H9 (cell line): ENCODE data around the gene FBXO10. TPM values are rescaled to one million over a fixed set of nuclear protein-coding genes. Genes with fewer than 3 reads are reported as not detected.
A peak's percentile ranks its signal among the peaks of the same experiment; 100 is the strongest.

Experiments
- DNase-seq: peaks from one replicate; pipeline ENCODE4 v3.0.0-alpha.2; 2017
- H2AFZ ChIP-seq: one replicate; pipeline ENCODE4 v1.6.1; 2013; ENCODE audit warnings: mild to moderate bottlenecking, low read length, control low read depth, moderate library complexity
- H2AK5ac ChIP-seq: 2 replicates; pipeline ENCODE4 v1.6.1; 2013; ENCODE audit warnings: low read length, control low read depth, mixed read lengths; ENCODE audit not compliant: insufficient read length
- H2BK120ac ChIP-seq: one replicate; pipeline ENCODE4 v1.6.1; 2013; ENCODE audit warnings: low read depth, mild to moderate bottlenecking, low read length, control low read depth, inconsistent platforms; ENCODE audit not compliant: poor library complexity, severe bottlenecking
- H2BK12ac ChIP-seq: 2 replicates; pipeline ENCODE4 v1.6.1; 2013; ENCODE audit warnings: low read length, control low read depth, mixed read lengths, low read depth; ENCODE audit not compliant: insufficient read length
- H2BK15ac ChIP-seq: 2 replicates; pipeline ENCODE4 v1.6.1; 2013; ENCODE audit warnings: low read depth, low read length, control low read depth
- H2BK20ac ChIP-seq: one replicate; pipeline ENCODE4 v1.6.1; 2013; ENCODE audit warnings: low read depth, mild to moderate bottlenecking, low read length, control low read depth, inconsistent platforms; ENCODE audit not compliant: poor library complexity, severe bottlenecking
- H2BK5ac ChIP-seq: 2 replicates; pipeline ENCODE4 v1.6.1; 2013; ENCODE audit warnings: low read length, control low read depth, mixed read lengths; ENCODE audit not compliant: insufficient read length
- H3K14ac ChIP-seq: 2 replicates; pipeline ENCODE4 v1.6.1; 2013; ENCODE audit warnings: low read length, control low read depth; ENCODE audit not compliant: insufficient read depth
- H3K18ac ChIP-seq: 2 replicates; pipeline ENCODE4 v1.6.1; 2013; ENCODE audit warnings: low read depth, mild to moderate bottlenecking, mixed read lengths, low read length, control low read depth; ENCODE audit not compliant: insufficient read length
- H3K23ac ChIP-seq: 2 replicates; pipeline ENCODE4 v1.6.1; 2013; ENCODE audit warnings: low read length, control low read depth, mixed read lengths, low read depth; ENCODE audit not compliant: insufficient read length
- H3K23me2 ChIP-seq: 2 replicates; pipeline ENCODE4 v1.6.1; 2013; ENCODE audit warnings: low read depth, mild to moderate bottlenecking, mixed read lengths, low read length, control low read depth; ENCODE audit not compliant: insufficient read length, poor library complexity, severe bottlenecking
- H3K27ac ChIP-seq: 2 replicates; pipeline ENCODE4 v1.5.1; 2013; ENCODE audit warnings: low read length, control low read depth, mixed read lengths, low read depth; ENCODE audit not compliant: insufficient read length
- H3K27me3 ChIP-seq: 2 replicates; pipeline ENCODE4 v1.6.1; 2013; ENCODE audit warnings: low read length, control low read depth, inconsistent platforms; ENCODE audit not compliant: insufficient read depth
- H3K4ac ChIP-seq: 2 replicates; pipeline ENCODE4 v1.6.1; 2013; ENCODE audit warnings: low read depth, mild to moderate bottlenecking, control low read depth, inconsistent platforms, low read length, moderate library complexity
- H3K4me1 ChIP-seq: 2 replicates; pipeline ENCODE4 v1.6.1; 2013; ENCODE audit warnings: low read length, control low read depth, inconsistent platforms; ENCODE audit not compliant: insufficient read depth
- H3K4me2 ChIP-seq: 2 replicates; pipeline ENCODE4 v1.6.1; 2013; ENCODE audit warnings: low read length, control low read depth, mixed read lengths; ENCODE audit not compliant: insufficient read length, insufficient read depth
- H3K56ac ChIP-seq: 2 replicates; pipeline ENCODE4 v1.6.1; 2013; ENCODE audit warnings: low read depth, mild to moderate bottlenecking, mixed read lengths, low read length, control low read depth; ENCODE audit not compliant: insufficient read length
- H3K79me1 ChIP-seq: 2 replicates; pipeline ENCODE4 v1.6.1; 2013; ENCODE audit warnings: low read depth, mild to moderate bottlenecking, moderate library complexity, low read length, control low read depth, inconsistent platforms; ENCODE audit not compliant: insufficient read depth, poor library complexity, severe bottlenecking
- H3K79me2 ChIP-seq: 2 replicates; pipeline ENCODE4 v1.6.1; 2013; ENCODE audit warnings: low read length, control low read depth, inconsistent platforms; ENCODE audit not compliant: insufficient read depth
- H3K9ac ChIP-seq: 2 replicates; pipeline ENCODE4 v1.6.1; 2013; ENCODE audit warnings: low read length, control low read depth, mixed read lengths; ENCODE audit not compliant: insufficient read length; ENCODE audit errors: extremely low read depth
- H3K9me3 ChIP-seq: one replicate; pipeline ENCODE4 v1.6.1; 2013; ENCODE audit warnings: low read depth, low read length, inconsistent platforms; ENCODE audit not compliant: control insufficient read depth
- H3T11ph ChIP-seq: one replicate; pipeline ENCODE4 v1.6.1; 2013; ENCODE audit warnings: mild to moderate bottlenecking, low read length, control low read depth, inconsistent platforms
- H4K20me1 ChIP-seq: one replicate; pipeline ENCODE4 v1.6.1; 2013; ENCODE audit not compliant: control insufficient read depth, insufficient read length, insufficient read depth
- H4K5ac ChIP-seq: 2 replicates; pipeline ENCODE4 v1.6.1; 2013; ENCODE audit warnings: low read depth, mild to moderate bottlenecking, mixed read lengths, low read length, control low read depth; ENCODE audit not compliant: insufficient read length
- H4K8ac ChIP-seq: replicated peaks from 2 replicates; pipeline ENCODE4 v1.6.1; 2013; ENCODE audit warnings: low read length, control low read depth, mixed read lengths, low read depth; ENCODE audit not compliant: insufficient read length
- H4K91ac ChIP-seq: 2 replicates; pipeline ENCODE4 v1.6.1; 2013; ENCODE audit warnings: low read depth, mild to moderate bottlenecking, moderate library complexity, mixed read lengths, low read length, control low read depth; ENCODE audit not compliant: insufficient read length
- H3K27ac Mint-ChIP-seq, 3 experiments: 2 replicates in 2 of 3; 3 replicates in 1 of 3; pipeline ENCODE4 v1.8.0; 2020 to 2021; ENCODE audit warnings: mixed read lengths in 3 of 3, mild to moderate bottlenecking in 1 of 3, moderate library complexity in 1 of 3
- H3K27me3 Mint-ChIP-seq: 2 replicates; pipeline ENCODE4 v1.8.0; 2021; ENCODE audit warnings: low read depth, mild to moderate bottlenecking, moderate library complexity, mixed read lengths
- H3K36me3 Mint-ChIP-seq, 3 experiments: 2 replicates in 2 of 3; 3 replicates in 1 of 3; pipeline ENCODE4 v1.8.0; 2020 to 2021; ENCODE audit warnings: low read depth in 3 of 3, mixed read lengths in 3 of 3; ENCODE audit not compliant: insufficient read depth in 1 of 3
- H3K4me1 Mint-ChIP-seq, 2 experiments: 2 replicates each; pipeline ENCODE4 v1.8.0; 2020; ENCODE audit warnings: mixed read lengths in 2 of 2
- H3K4me3 Mint-ChIP-seq, 2 experiments: 2 replicates in 1 of 2; 3 replicates in 1 of 2; pipeline ENCODE4 v1.8.0; 2020 to 2021; ENCODE audit warnings: mild to moderate bottlenecking in 2 of 2, mixed read lengths in 2 of 2, moderate library complexity in 1 of 2
- H3K9me3 Mint-ChIP-seq, 2 experiments: 2 replicates in 1 of 2; 3 replicates in 1 of 2; pipeline ENCODE4 v1.8.0; 2020; ENCODE audit warnings: mild to moderate bottlenecking in 2 of 2, mixed read lengths in 2 of 2, moderate library complexity in 1 of 2
- whole genome bisulfite sequencing: extraction: QIAGEN DNeasy Blood & Tissue Kit; methylation state at CpG from one replicate; pipeline ENCODE4 v1.1.7; 2013; ENCODE audit warnings: missing lambda C conversion rate, low lambda C conversion rate, mixed read lengths; ENCODE audit not compliant: insufficient read length; ENCODE audit errors: extremely low coverage; 5-methylcytosine and 5-hydroxymethylcytosine counted together
- total RNA-seq: library from RNA; stranded (reverse); gene quantifications from 2 replicates; pipeline ENCODE4 v1.2.1, GENCODE V29; 2021
- TF ChIP-seq, protein P1 (sequence below): fragments of 200-600 bp; sonication (generic); conservative IDR thresholded peaks from 3 replicates; pipeline ENCODE4 v1.8.0; 2021; ENCODE audit warnings: antibody characterized with exemption, mild to moderate bottlenecking

The FBXO10 gene
- total RNA-seq, 1 experiment from 2014 or later, result 16.8 TPM

DNA sequence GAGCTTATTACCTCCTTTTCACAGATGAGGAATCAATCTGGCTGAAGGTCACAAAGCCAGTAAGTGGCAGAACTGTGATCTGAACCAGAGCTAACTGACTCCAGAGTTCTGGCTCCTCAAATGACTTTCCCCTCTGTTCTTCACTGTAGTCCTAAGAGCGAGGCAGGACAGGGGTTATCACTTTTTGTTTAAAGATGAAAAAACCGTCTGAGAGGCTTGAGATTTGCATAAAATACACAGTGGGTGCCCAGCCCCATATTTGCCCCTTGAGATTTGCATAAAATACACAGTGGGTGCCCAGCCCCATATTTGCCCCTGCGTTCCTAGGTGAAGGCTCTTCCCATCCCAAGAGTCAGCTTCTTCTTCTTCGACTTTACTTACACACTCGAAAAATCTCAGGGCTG lies 667 bp downstream of the FBXO10 start:
- no peaks in the 10 kb centered on the region for H3K79me2 ChIP-seq

More for the DNA sequence above, 667 bp downstream of the FBXO10 start:
- Histone ChIP-seq H3K27me3 (no peaks in the 10 kb centered on the region), H3T11ph (no peak overlapping the region), H2BK20ac (no peak overlapping the region), H3K27ac (no peak overlapping the region), H4K5ac (no peak overlapping the region), H2AK5ac (no peak overlapping the region), H3K4me2 (peak overlapping the region; percentile 71), H3K4ac (no peak overlapping the region), H3K9ac (peak overlapping the region; percentile 20), H2BK15ac (no peak overlapping the region), H2AFZ (no peak overlapping the region), H3K79me1 (peaks cover 3% of the 10 kb centered on the region), H3K23me2 (peaks cover 9% of the 10 kb centered on the region), H3K4me1 (peaks cover 7% of the 10 kb centered on the region), H3K18ac (no peak overlapping the region), H3K23ac (no peak overlapping the region), H3K9me3 (no peaks in the 10 kb centered on the region), H2BK120ac (no peak overlapping the region), H3K14ac (peak overlapping the region; percentile 92; the same call in 1 of the 2 replicates), H2BK12ac (no peak overlapping the region), H4K91ac (no peak overlapping the region), H3K56ac (no peak overlapping the region), H4K8ac (no peak overlapping the region), H4K20me1 (no peaks in the 10 kb centered on the region), H2BK5ac (no peak overlapping the region)
- H3K27ac Mint-ChIP-seq, result peak overlapping the region; percentile 69 to 85 (median 70); a peak in 4 of 7 replicates
- H3K9me3 Mint-ChIP-seq, result no peaks in the 10 kb centered on the region
- TF ChIP-seq, protein P1, sequence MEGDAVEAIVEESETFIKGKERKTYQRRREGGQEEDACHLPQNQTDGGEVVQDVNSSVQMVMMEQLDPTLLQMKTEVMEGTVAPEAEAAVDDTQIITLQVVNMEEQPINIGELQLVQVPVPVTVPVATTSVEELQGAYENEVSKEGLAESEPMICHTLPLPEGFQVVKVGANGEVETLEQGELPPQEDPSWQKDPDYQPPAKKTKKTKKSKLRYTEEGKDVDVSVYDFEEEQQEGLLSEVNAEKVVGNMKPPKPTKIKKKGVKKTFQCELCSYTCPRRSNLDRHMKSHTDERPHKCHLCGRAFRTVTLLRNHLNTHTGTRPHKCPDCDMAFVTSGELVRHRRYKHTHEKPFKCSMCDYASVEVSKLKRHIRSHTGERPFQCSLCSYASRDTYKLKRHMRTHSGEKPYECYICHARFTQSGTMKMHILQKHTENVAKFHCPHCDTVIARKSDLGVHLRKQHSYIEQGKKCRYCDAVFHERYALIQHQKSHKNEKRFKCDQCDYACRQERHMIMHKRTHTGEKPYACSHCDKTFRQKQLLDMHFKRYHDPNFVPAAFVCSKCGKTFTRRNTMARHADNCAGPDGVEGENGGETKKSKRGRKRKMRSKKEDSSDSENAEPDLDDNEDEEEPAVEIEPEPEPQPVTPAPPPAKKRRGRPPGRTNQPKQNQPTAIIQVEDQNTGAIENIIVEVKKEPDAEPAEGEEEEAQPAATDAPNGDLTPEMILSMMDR, result no peak
- H3K4me1 Mint-ChIP-seq, result peaks cover 39 to 41% of the 10 kb centered on the region in 2 experiments
- peaks cover 0 to 1% (median 0%) of the 10 kb centered on the region in 3 experiments; a peak in 1 of 7 replicates for H3K36me3 Mint-ChIP-seq
- peak overlapping the region; percentile 80 to 87 for H3K4me3 Mint-ChIP-seq
- WGBS, result no CpG with 5 or more reads among the region's 5 CpGs
- no peak for DNase-seq
- no peaks in the 10 kb centered on the region for H3K27me3 Mint-ChIP-seq
